Ovary (tissue), 9 donors: ENCODE results near the gene FIGN. TPM values are rescaled to one million over a fixed set of nuclear protein-coding genes. Genes with fewer than 3 reads are reported as not detected.

Experiments
- DNase-seq, 5 donors: peaks; one replicate each; pipeline ENCODE4 v3.0.0-alpha.2; 2019 to 2020
- H3K27ac ChIP-seq, 2 donors: fragments of 200-600 bp; one replicate each; pipeline versions ENCODE4 v1.5.1 to v1.8.0; 2019 to 2022
- H3K27me3 ChIP-seq: fragments of 200-600 bp; one replicate; pipeline ENCODE4 v1.8.0; 2022
- H3K36me3 ChIP-seq: fragments of 200-600 bp; sonication (generic); one replicate; pipeline ENCODE4 v1.5.1; 2019
- H3K4me1 ChIP-seq: one replicate; pipeline ENCODE4 v1.8.1; 2013; ENCODE audit warnings: mild to moderate bottlenecking, moderate library complexity; ENCODE audit not compliant: insufficient read depth
- H3K4me3 ChIP-seq: fragments of 200-600 bp; sonication (generic); one replicate; pipeline ENCODE4 v1.5.1; 2017
- H3K9me3 ChIP-seq, 2 donors: fragments of 200-600 bp in 1 of 2; sonication (generic) in 1 of 2; one replicate each; pipeline versions ENCODE4 v1.5.1 to v1.8.1; 2013 to 2019; ENCODE audit warnings: mild to moderate bottlenecking in 1 of 2, moderate library complexity in 1 of 2
- EP300 ChIP-seq: sonication (generic); formaldehyde crosslinking; IDR thresholded peaks from one replicate; pipeline ENCODE4 v1.6.1; 2017; ENCODE audit warnings: antibody characterized with exemption
- POLR2A ChIP-seq: fragments of 450-650 bp; IDR thresholded peaks from one replicate; pipeline ENCODE4 v1.6.1; 2017; ENCODE audit warnings: antibody characterized with exemption, mild to moderate bottlenecking, moderate library complexity
- WGBS, 3 donors: extraction: QIAGEN DNeasy Blood & Tissue Kit in 1 of 3; methylation state at CpG; one replicate each; pipeline versions ENCODE4 v1.1.5 to v1.1.7; 2013 to 2017; 5-methylcytosine and 5-hydroxymethylcytosine counted together
- intact Hi-C, 4 donors: fragments of 100-400 bp; cut with DNase I; formaldehyde crosslinking; loops; one replicate each; pipeline versions ENCODE4 v1.11.0 to v1.15.1; 2022 to 2023
- polyA plus RNA-seq, 2 donors: library from polyadenylated mRNA; stranded (reverse); fragments of 200-250 nt in 1 of 2; fragments of 350-450 nt in 1 of 2; fragmentation: Illumina TruSeq in 1 of 2; extraction: RNeasy Lipid Tissue Mini Kit (QIAGEN cat#74804) in 1 of 2; gene quantifications; one replicate each; pipeline ENCODE4 v1.2.3, GENCODE V29; 2013 to 2014
- total RNA-seq, 7 donors: library from RNA; depleted of rRNA in 2 of 7; stranded (reverse); fragments of >200 nt in 2 of 7; fragmentation: NEBNext Ultra II Directional in 3 of 7; extraction: Animal tissue kit (Norgen Biotek cat#: 25700) in 3 of 7; gene quantifications; one replicate each; pipeline versions ENCODE4 v1.1.0 to v1.2.4, GENCODE V29; 2016 to 2023
- TF ChIP-seq, protein P1 (sequence below), 3 donors: fragments of 450-650 bp in 2 of 3; fragments of 200-600 bp in 1 of 3; IDR thresholded peaks; one replicate each; pipeline versions ENCODE4 v1.5.1 to v1.8.0; 2016 to 2022; ENCODE audit warnings: antibody characterized with exemption in 3 of 3, mild to moderate bottlenecking in 1 of 3
- donor health status: DM: no; HTN: no; CAD: no; lungs with moderate emphysema.
- donor health status: DM: no; HTN: no; CAD: no.
- donor health status: Bipolar disorder and iron deficiency.
- donor health status: DM: yes; HTN: yes; CAD: no.
- donor health status: DM: no; HTN: no; CAD: no.
- donor health status: DM: yes; HTN: yes; CAD: no.

FIGN gene
- total and polyA plus RNA-seq, 9 donors = 2.4 to 15.5 (median 8.9) TPM

DNA sequence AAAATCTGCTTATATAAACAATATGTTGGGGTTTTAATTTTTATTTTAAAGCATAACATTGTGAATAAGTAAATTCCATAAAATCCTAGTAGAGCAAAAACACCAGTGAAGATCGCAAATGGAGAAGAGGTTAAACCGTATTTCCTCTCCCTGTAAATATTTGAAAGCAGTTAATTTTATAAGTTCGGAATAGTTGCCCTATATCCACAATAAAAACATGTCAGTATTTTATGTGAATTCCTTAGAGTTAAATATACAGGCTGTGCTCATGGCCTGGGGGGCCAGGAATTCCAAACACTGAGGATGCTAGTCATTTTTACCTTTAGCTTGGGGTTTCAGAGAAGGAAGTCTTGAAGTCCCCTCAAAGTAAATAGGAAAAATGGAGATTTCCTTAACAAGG, 135.0 kb downstream of the FIGN start:
- no peak overlapping the region for H3K27ac ChIP-seq
- H3K4me3 ChIP-seq = no peak overlapping the region
- no peaks in the 10 kb centered on the region for H3K9me3 ChIP-seq
- no peak for TF ChIP-seq POLR2A
- TF ChIP-seq, protein P1, sequence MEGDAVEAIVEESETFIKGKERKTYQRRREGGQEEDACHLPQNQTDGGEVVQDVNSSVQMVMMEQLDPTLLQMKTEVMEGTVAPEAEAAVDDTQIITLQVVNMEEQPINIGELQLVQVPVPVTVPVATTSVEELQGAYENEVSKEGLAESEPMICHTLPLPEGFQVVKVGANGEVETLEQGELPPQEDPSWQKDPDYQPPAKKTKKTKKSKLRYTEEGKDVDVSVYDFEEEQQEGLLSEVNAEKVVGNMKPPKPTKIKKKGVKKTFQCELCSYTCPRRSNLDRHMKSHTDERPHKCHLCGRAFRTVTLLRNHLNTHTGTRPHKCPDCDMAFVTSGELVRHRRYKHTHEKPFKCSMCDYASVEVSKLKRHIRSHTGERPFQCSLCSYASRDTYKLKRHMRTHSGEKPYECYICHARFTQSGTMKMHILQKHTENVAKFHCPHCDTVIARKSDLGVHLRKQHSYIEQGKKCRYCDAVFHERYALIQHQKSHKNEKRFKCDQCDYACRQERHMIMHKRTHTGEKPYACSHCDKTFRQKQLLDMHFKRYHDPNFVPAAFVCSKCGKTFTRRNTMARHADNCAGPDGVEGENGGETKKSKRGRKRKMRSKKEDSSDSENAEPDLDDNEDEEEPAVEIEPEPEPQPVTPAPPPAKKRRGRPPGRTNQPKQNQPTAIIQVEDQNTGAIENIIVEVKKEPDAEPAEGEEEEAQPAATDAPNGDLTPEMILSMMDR (IDR thresholded peaks at IDR 0.05) = no peak
- no peak for TF ChIP-seq EP300
- no peak for DNase-seq
- intact Hi-C loops = no loop called here
- H3K36me3 ChIP-seq = no peaks in the 10 kb centered on the region
- H3K27me3 ChIP-seq = no peaks in the 10 kb centered on the region
- WGBS, 3 donors = 86 to 91% (median 89%) methylated on average over 3 of the region's 3 CpGs
- no peaks in the 10 kb centered on the region for H3K4me1 ChIP-seq

DNA sequence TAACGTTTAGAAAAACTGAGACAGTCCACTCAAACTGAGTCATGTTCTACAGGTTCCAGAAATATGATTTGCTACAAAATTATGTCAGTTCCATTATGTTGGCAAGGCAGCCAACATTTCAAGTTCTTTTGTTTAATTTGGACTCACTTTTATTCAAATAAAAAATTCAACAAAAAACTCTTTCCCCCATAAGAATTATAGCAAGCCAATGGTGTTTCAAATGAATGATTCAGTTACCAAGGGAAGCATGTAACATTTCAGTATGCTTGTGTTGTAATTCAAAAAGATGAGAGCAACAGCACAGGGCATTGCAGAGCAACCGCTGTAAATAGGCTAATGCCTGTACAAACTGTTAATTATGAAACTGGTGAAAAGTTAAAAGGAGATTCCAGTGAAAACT, 140.8 kb downstream of the FIGN start:
- TF ChIP-seq EP300 = no peak
- TF ChIP-seq POLR2A = no peak
- TF ChIP-seq, protein P1 (IDR thresholded peaks at IDR 0.05) = no peak
- DNase-seq = no peak
- no peak overlapping the region for H3K4me3 ChIP-seq
- no peaks in the 10 kb centered on the region for H3K9me3 ChIP-seq
- H3K4me1 ChIP-seq = no peaks in the 10 kb centered on the region
- no peaks in the 10 kb centered on the region for H3K36me3 ChIP-seq
- H3K27ac ChIP-seq = no peak overlapping the region
- no peaks in the 10 kb centered on the region for H3K27me3 ChIP-seq
- intact Hi-C loops = no loop called here
- 40 to 45% (median 42%) methylated on average over 2 of the region's 2 CpGs for WGBS, 3 donors

GRCh38 chr2:163594497-163594896, 141.3 kb downstream of the FIGN start:
- Histone ChIP-seq H3K4me1 (no peaks in the 10 kb centered on the region), H3K9me3 (no peaks in the 10 kb centered on the region), H3K27ac (no peak overlapping the region), H3K4me3 (no peak overlapping the region), H3K36me3 (no peaks in the 10 kb centered on the region), H3K27me3 (no peaks in the 10 kb centered on the region)
- TF ChIP-seq POLR2A = no peak
- TF ChIP-seq, protein P1 (IDR thresholded peaks at IDR 0.05) = no peak
- TF ChIP-seq EP300 = no peak
- intact Hi-C loops = no loop called here
- WGBS, 3 donors = 73 to 85% (median 83%) methylated on average over 3 of the region's 3 CpGs
- DNase-seq = no peak

DNA sequence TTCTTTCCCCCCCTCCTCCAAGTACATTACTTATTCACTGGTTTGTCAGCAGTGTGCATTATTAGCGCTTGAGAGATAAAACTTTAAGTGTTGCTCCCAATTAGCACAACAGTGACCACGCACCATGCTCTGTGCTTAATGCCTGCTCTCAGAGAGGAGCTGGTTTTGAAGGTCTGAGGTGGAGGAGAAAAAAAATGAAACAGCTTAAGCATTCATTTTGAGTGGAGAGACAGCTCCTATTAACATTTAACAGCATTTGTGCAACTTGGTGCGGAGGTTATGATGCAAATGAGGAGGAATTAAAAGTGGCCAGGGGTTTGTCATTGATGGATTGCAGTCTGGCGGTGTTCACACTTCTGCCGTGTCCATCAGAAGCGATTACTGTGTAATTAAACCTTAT, 141.8 kb downstream of the FIGN start:
- H3K27me3 ChIP-seq = no peaks in the 10 kb centered on the region

More for the DNA sequence above, 141.8 kb downstream of the FIGN start:
- 81 to 93% (median 90%) methylated on average over 6 of the region's 6 CpGs for WGBS, 3 donors
- no peak for DNase-seq
- no peaks in the 10 kb centered on the region for H3K36me3 ChIP-seq
- H3K9me3 ChIP-seq = no peaks in the 10 kb centered on the region
- TF ChIP-seq, protein P1 (IDR thresholded peaks at IDR 0.05) = no peak
- TF ChIP-seq POLR2A = no peak
- TF ChIP-seq EP300 = no peak
- intact Hi-C loops = no loop called here
- H3K4me1 ChIP-seq = no peaks in the 10 kb centered on the region
- no peak overlapping the region for H3K27ac ChIP-seq
- H3K4me3 ChIP-seq = no peak overlapping the region
